Esophagus squamous epithelium (tissue), 5 donors: ENCODE measurements around the gene KCND1. TPM values are rescaled to one million over a fixed set of nuclear protein-coding genes. Genes with fewer than 3 reads are reported as not detected.

Source experiments
- DNase-seq: peaks from one replicate; lab custom pipeline; 2025; lab: John Stamatoyannopoulos, UW
- H3K27ac ChIP-seq, 4 donors: fragments of 200-600 bp; sonication (generic); one replicate each; pipeline ENCODE4 v1.5.1; 2016 to 2019; ENCODE audit warnings: mild to moderate bottlenecking in 1 of 4
- H3K27me3 ChIP-seq, 4 donors: fragments of 200-600 bp; sonication (generic); 1 replicate in 3 of 4; 2 replicates in 1 of 4; pipeline versions ENCODE4 v1.5.1 to v1.6.0; 2017 to 2021; ENCODE audit warnings: antibody characterized with exemption in 1 of 4
- H3K36me3 ChIP-seq, 3 donors: fragments of 200-600 bp; sonication (generic); one replicate each; pipeline ENCODE4 v1.5.1; 2016 to 2019
- H3K4me1 ChIP-seq, 3 donors: fragments of 200-600 bp; sonication (generic); one replicate each; pipeline ENCODE4 v1.5.1; 2017 to 2019
- H3K4me3 ChIP-seq, 4 donors: fragments of 200-600 bp; sonication (generic); 1 replicate in 3 of 4; 2 replicates in 1 of 4; pipeline ENCODE4 v1.5.1; 2016 to 2019; ENCODE audit warnings: mild to moderate bottlenecking in 2 of 4, moderate library complexity in 1 of 4
- H3K9me3 ChIP-seq, 3 donors: fragments of 200-600 bp; sonication (generic); one replicate each; pipeline ENCODE4 v1.5.1; 2016 to 2019
- CTCF ChIP-seq, 6 experiments: fragments of 450-650 bp in 4 of 6; fragments of 200-600 bp in 2 of 6; sonication (generic) in 2 of 6; IDR thresholded peaks; one replicate each; pipeline ENCODE4 v1.5.1; 2016 to 2019; ENCODE audit warnings: antibody characterized with exemption in 6 of 6, mild to moderate bottlenecking in 4 of 6, moderate library complexity in 4 of 6
- POLR2A ChIP-seq, 4 donors: fragments of 450-650 bp; IDR thresholded peaks; one replicate each; pipeline ENCODE4 v1.6.1; 2017; ENCODE audit warnings: antibody characterized with exemption in 4 of 4, mild to moderate bottlenecking in 4 of 4, moderate library complexity in 3 of 4
- WGBS, 2 donors: methylation state at CpG; one replicate each; pipeline ENCODE4 v1.1.5; 2018; 5-methylcytosine and 5-hydroxymethylcytosine counted together
- intact Hi-C: fragments of 100-400 bp; cut with DNase I; formaldehyde crosslinking; loops from one replicate; pipeline ENCODE4 v1.15.0; 2022
- total RNA-seq, 4 donors: library from RNA; depleted of rRNA; stranded (reverse); fragments of >200 nt; gene quantifications; one replicate each; pipeline ENCODE4 v1.1.0, GENCODE V29; 2016
- donor health status: DM: yes; HTN: yes; CAD: no.

KCND1 gene
- total RNA-seq: under 1 TPM in 3 of 4 donors, not detected in 1; 0.04 to 0.57 (median 0.53) TPM

GRCh38 chrX:48971249-48972219 is at the start of gene KCND1:
Gene KCND1 (minus strand): TSS chrX:48971844. CDS start chrX:48970271, 1,573 bp downstream.
- Histone ChIP-seq H3K27ac (peak within 1 kb of the TSS in 3 of 4 donors; percentile 7 to 75 (median 48)), H3K36me3 (peaks cover 0 to 28% (median 0%) of the 10 kb centered on the region in 3 donors), H3K4me3 (peak within 1 kb of the TSS in 3 of 4 donors; percentile 28 to 52 (median 36)), H3K27me3 (no peaks in the 10 kb centered on the region), H3K9me3 (no peaks in the 10 kb centered on the region), H3K4me1 (peaks cover 0 to 15% (median 0%) of the 10 kb centered on the region in 3 donors)
- DNase-seq: no peak
- intact Hi-C loops: no loop called here
- TF ChIP-seq POLR2A (IDR thresholded peaks at IDR 0.05) (no peak), CTCF (IDR thresholded peaks at IDR 0.05) (no peak)
- WGBS, 2 donors: 3 to 31% methylated on average over 6 to 16 of the region's 28 CpGs

DNA sequence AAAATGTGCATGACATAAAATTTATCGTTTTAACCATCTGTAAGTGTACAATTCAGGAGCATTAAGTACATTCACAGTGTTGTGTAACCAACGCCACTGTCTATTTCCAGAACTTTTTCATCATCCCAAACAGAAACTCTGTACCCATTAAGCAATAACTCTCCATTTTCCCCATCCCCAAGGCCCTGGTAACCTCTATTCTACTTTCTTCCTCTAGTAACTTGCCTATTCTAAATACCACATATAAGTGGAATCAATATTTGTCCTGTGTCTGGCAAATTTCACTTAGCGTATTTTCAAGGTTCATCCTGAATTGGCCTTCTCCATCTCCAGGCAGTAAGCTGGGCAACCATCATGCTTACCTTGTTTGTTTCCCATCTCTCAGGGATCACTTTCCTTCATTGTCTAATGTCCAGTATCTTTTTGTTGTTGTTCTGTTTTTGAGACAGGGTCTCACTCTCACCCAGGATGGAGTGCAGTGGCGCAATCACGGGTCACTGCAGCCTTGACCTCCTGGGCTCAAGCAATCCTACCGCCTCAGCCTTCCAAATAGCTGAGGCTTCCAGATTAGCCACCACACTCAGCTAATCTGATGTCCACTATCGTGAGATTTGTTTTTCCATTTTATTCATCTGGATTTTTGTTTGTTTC is 48.1 kb upstream of the KCND1 start:
- Histone ChIP-seq H3K9me3 (no peaks in the 10 kb centered on the region), H3K27me3 (no peaks in the 10 kb centered on the region)
- intact Hi-C loops: no loop called here

GRCh38 chrX:49019050-49019449 is 47.4 kb upstream of the KCND1 start:
- 71% methylated on average over 2 of the region's 2 CpGs; no CpG with 5 or more reads in 1 of the 2 donors for WGBS, 2 donors
- Histone ChIP-seq H3K27ac (no peak overlapping the region), H3K36me3 (no peaks in the 10 kb centered on the region), H3K4me3 (no peak overlapping the region), H3K27me3 (no peaks in the 10 kb centered on the region), H3K4me1 (no peaks in the 10 kb centered on the region), H3K9me3 (no peaks in the 10 kb centered on the region)
- intact Hi-C loops: no loop called here
- DNase-seq: no peak
- TF ChIP-seq POLR2A (IDR thresholded peaks at IDR 0.05) (no peak), CTCF (IDR thresholded peaks at IDR 0.05) (no peak)

More for the DNA sequence above, 48.1 kb upstream of the KCND1 start:
- no peak overlapping the region for H3K4me3 ChIP-seq
- no peak for TF ChIP-seq POLR2A (IDR thresholded peaks at IDR 0.05)
- no peak for TF ChIP-seq CTCF (IDR thresholded peaks at IDR 0.05)
- no peaks in the 10 kb centered on the region for H3K36me3 ChIP-seq
- no peak for DNase-seq
- WGBS, 2 donors: 81% methylated on average over 7 of the region's 7 CpGs
- H3K4me1 ChIP-seq: no peaks in the 10 kb centered on the region
- H3K27ac ChIP-seq: no peak overlapping the region

GRCh38 chrX:49003696-49004095 is 32.1 kb upstream of the KCND1 start:
- Histone ChIP-seq H3K27ac (no peak overlapping the region), H3K9me3 (no peaks in the 10 kb centered on the region), H3K4me1 (peaks cover 4 to 16% (median 6%) of the 10 kb centered on the region in 3 donors), H3K36me3 (peaks cover 0 to 7% (median 0%) of the 10 kb centered on the region in 3 donors), H3K4me3 (no peak overlapping the region), H3K27me3 (no peaks in the 10 kb centered on the region)
- 47 to 67% methylated on average over 4 to 5 of the region's 5 CpGs for WGBS, 2 donors
- no peak for DNase-seq
- TF ChIP-seq POLR2A (IDR thresholded peaks at IDR 0.05) (no peak), CTCF (IDR thresholded peaks at IDR 0.05) (no peak)
- intact Hi-C loops: no loop called here
